Gastroesophageal sphincter (tissue), 4 donors: ENCODE data around the gene ALLC. TPM values are rescaled to one million over a fixed set of nuclear protein-coding genes. Genes with fewer than 3 reads are reported as not detected.
"Not testable (repeated sequence)": the region's sequence is repeated elsewhere in the genome, so short reads cannot be mapped to it uniquely, and the experiment has no call there.

Source experiments
- ATAC-seq: fragments of 150-250 bp; one replicate; pipeline ENCODE4 v1.9.1; 2016; ENCODE audit warnings: mild to moderate bottlenecking, moderate library complexity
- H3K27ac ChIP-seq, 4 donors: fragments of 200-600 bp; sonication (generic) in 3 of 4; 1 replicate in 3 of 4; 2 replicates in 1 of 4; pipeline ENCODE4 v1.5.1; 2016 to 2019
- H3K27me3 ChIP-seq: fragments of 200-600 bp; sonication (generic); one replicate; pipeline ENCODE4 v1.5.1; 2019
- H3K36me3 ChIP-seq, 2 donors: fragments of 200-600 bp; sonication (generic); one replicate each; pipeline ENCODE4 v1.5.1; 2019; ENCODE audit warnings: control low read depth in 1 of 2
- H3K4me1 ChIP-seq, 3 donors: fragments of 200-600 bp; sonication (generic); 1 replicate in 2 of 3; 2 replicates in 1 of 3; pipeline ENCODE4 v1.5.1; 2016 to 2019; ENCODE audit warnings: control low read depth in 2 of 3
- H3K4me3 ChIP-seq, 2 donors: fragments of 200-600 bp; sonication (generic); one replicate each; pipeline ENCODE4 v1.5.1; 2019; ENCODE audit warnings: mild to moderate bottlenecking in 1 of 2, moderate library complexity in 1 of 2
- H3K9me3 ChIP-seq, 3 donors: fragments of 200-600 bp; sonication (generic); one replicate each; pipeline ENCODE4 v1.5.1; 2017 to 2019; ENCODE audit warnings: control low read depth in 2 of 3
- CTCF ChIP-seq, 4 experiments: fragments of 200-600 bp in 2 of 4; fragments of 450-650 bp in 2 of 4; sonication (generic) in 1 of 4; IDR thresholded peaks; one replicate each; pipeline ENCODE4 v1.5.1; 2017 to 2019; ENCODE audit warnings: antibody characterized with exemption in 4 of 4, mild to moderate bottlenecking in 2 of 4, moderate library complexity in 2 of 4
- EP300 ChIP-seq: sonication (generic); formaldehyde crosslinking; IDR thresholded peaks from one replicate; pipeline ENCODE4 v1.6.1; 2017; ENCODE audit warnings: antibody characterized with exemption, mild to moderate bottlenecking
- POLR2A ChIP-seq, 2 donors: fragments of 450-650 bp; IDR thresholded peaks; one replicate each; pipeline ENCODE4 v1.6.1; 2017; ENCODE audit warnings: antibody characterized with exemption in 2 of 2, mild to moderate bottlenecking in 2 of 2, moderate library complexity in 1 of 2
- POLR2AphosphoS5 ChIP-seq: sonication (generic); formaldehyde crosslinking; IDR thresholded peaks from one replicate; pipeline ENCODE4 v1.6.1; 2017; ENCODE audit warnings: antibody characterized with exemption
- WGBS, 2 donors: methylation state at CpG; one replicate each; pipeline ENCODE4 v1.1.5; 2018; ENCODE audit warnings: low coverage in 1 of 2; 5-methylcytosine and 5-hydroxymethylcytosine counted together
- total RNA-seq, 4 donors: library from RNA; depleted of rRNA; stranded (reverse); fragments of >200 nt; gene quantifications; one replicate each; pipeline ENCODE4 v1.1.0, GENCODE V29; 2016

The ALLC gene
- total RNA-seq, 4 donors from 2014 or later: not detected

DNA sequence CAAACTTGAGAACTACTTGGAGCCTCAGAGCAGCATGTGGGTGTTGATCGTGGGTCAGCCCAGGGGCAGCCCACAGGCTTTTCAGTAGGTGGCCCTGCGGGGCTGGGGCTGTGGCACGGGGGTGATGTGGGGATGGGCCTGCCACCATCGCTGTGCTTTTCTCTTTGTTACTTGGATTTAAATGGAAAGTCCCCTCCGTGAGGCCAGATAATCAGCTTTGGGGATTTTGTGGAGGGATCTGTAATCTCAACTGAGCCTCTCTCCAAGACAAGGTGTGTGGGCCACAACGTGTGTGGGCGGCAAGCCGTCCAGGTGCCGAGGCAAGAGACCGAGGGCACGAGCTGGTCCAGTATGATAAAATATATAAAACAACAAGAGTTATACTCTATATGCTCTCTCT, 46.4 kb upstream of the ALLC start:
- WGBS, 2 donors: 78 to 80% methylated on average over 4 of the region's 11 CpGs
- Histone ChIP-seq H3K27me3 (peaks cover 5% of the 10 kb centered on the region), H3K36me3 (no peaks in the 10 kb centered on the region), H3K4me3 (no peak overlapping the region), H3K9me3 (peaks cover 0 to 17% (median 0%) of the 10 kb centered on the region in 3 donors), H3K4me1 (no peaks in the 10 kb centered on the region), H3K27ac (no peak overlapping the region)
- no peak for TF ChIP-seq EP300
- TF ChIP-seq CTCF (IDR thresholded peaks at IDR 0.05): no peak
- TF ChIP-seq POLR2A (IDR thresholded peaks at IDR 0.05): no peak
- TF ChIP-seq POLR2AphosphoS5: no peak
- no peak for ATAC-seq

DNA sequence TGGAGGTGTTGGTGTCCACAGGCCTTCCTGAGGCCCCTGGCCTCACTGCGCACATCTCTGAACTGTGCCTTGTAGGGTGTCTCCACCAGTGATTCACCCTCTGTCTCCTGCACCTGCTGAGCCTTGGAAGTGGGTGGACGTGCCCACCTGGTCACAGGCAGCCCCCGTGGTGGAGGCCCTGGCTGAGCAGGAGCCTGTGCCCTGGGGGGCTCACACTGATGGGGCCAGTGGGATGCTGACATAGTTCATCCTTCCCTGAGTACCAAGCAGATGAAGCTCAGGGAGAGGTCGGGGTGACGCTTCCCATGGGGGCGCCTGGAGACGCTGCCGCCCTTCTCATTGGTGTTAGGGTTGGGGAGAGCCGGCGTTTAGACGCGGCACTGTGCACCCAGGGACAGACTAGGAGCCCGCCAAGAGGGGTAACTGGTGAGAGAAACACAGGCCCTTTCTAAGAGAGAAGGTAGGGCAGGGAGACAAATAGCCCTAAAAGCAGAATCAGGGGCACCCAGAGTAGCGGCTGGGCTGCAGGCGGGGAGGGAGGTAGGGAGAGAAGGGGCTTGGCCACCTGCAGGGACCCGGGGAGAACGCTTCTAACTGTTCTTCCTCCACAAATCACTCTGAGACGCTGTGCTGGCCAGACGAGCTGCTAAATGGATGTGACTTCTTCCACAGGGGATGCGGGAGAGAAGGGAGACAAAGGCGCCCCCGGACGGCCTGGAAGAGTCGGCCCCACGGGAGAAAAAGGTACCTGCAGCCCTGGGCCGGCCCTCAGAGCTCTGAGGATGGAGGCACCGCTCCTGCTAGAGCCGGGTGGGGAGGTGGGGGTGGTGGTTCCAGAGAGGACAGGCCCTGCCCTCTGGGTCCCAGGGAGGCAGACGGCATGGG, 45.1 kb upstream of the ALLC start:
- TF ChIP-seq POLR2A (IDR thresholded peaks at IDR 0.05) (no peak), POLR2AphosphoS5 (no peak), CTCF (IDR thresholded peaks at IDR 0.05) (no peak), EP300 (no peak)
- no peaks in the 10 kb centered on the region for H3K4me1 ChIP-seq
- H3K27ac ChIP-seq: no peak overlapping the region
- H3K36me3 ChIP-seq: no peaks in the 10 kb centered on the region
- no peak overlapping the region for H3K4me3 ChIP-seq
- peaks cover 0 to 17% (median 0%) of the 10 kb centered on the region in 3 donors for H3K9me3 ChIP-seq
- WGBS, 2 donors: 85 to 94% methylated on average over 10 to 12 of the region's 29 CpGs
- ATAC-seq: no peak
- H3K27me3 ChIP-seq: no peaks in the 10 kb centered on the region

DNA sequence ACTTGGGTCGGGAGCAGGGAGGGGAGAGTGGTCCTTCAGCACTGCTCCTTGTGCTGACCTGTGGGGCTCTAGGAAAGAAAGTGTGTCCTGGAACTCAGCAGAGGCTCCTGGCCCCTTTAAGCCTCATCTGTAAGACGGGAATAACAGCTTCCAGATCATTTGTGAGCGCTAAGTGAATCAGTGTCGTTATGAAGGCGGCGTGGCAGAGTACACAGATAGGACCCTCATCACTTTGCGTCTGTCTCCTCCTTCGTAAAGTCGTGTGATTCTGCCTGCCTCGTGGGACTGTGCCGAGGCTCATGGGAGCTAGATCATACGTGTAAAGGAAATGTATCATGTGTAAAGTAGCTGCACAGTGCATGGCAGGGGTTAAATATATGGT, 44.5 kb upstream of the ALLC start:
- WGBS, 2 donors: 90 to 98% methylated on average over 9 to 11 of the region's 12 CpGs
- ATAC-seq: no peak

GRCh38 chr2:3614743-3615142, 43.3 kb upstream of the ALLC start:
- not testable (repeated sequence) for H3K4me1 ChIP-seq, H3K27me3 ChIP-seq, H3K4me3 ChIP-seq, H3K27ac ChIP-seq, ATAC-seq, H3K36me3 ChIP-seq
- peaks cover 0 to 17% (median 0%) of the 10 kb centered on the region in 3 donors for H3K9me3 ChIP-seq
- WGBS, 2 donors: 14 to 75% methylated on average over 1 to 2 of the region's 2 CpGs

More for the DNA sequence above, 44.5 kb upstream of the ALLC start:
- Histone ChIP-seq H3K9me3 (peaks cover 0 to 17% (median 0%) of the 10 kb centered on the region in 3 donors), H3K4me1 (no peaks in the 10 kb centered on the region), H3K36me3 (no peaks in the 10 kb centered on the region), H3K4me3 (no peak overlapping the region), H3K27me3 (no peaks in the 10 kb centered on the region), H3K27ac (no peak overlapping the region)
- TF ChIP-seq EP300 (no peak), POLR2A (IDR thresholded peaks at IDR 0.05) (no peak), POLR2AphosphoS5 (no peak), CTCF (IDR thresholded peaks at IDR 0.05) (no peak)

- not testable (repeated sequence) for H3K4me3 ChIP-seq, ATAC-seq, H3K27me3 ChIP-seq, H3K27ac ChIP-seq, H3K4me1 ChIP-seq, H3K36me3 ChIP-seq
- peaks cover 0 to 17% (median 0%) of the 10 kb centered on the region in 3 donors for H3K9me3 ChIP-seq
- no CpG with 5 or more reads among the region's 46 CpGs for WGBS, 2 donors
Measured at GRCh38 chr2:3615541-3616200, 42.3 kb upstream of the ALLC start.

- not testable (repeated sequence) for ATAC-seq, H3K27me3 ChIP-seq, H3K36me3 ChIP-seq, H3K4me1 ChIP-seq, H3K27ac ChIP-seq, H3K4me3 ChIP-seq
- H3K9me3 ChIP-seq: peaks cover 0 to 17% (median 0%) of the 10 kb centered on the region in 3 donors
- 92 to 96% methylated on average over 9 to 12 of the region's 25 CpGs for WGBS, 2 donors
Measured at GRCh38 chr2:3616435-3617197, 41.4 kb upstream of the ALLC start.
